ENCODE measurements around the gene SMARCA4.

DNA sequence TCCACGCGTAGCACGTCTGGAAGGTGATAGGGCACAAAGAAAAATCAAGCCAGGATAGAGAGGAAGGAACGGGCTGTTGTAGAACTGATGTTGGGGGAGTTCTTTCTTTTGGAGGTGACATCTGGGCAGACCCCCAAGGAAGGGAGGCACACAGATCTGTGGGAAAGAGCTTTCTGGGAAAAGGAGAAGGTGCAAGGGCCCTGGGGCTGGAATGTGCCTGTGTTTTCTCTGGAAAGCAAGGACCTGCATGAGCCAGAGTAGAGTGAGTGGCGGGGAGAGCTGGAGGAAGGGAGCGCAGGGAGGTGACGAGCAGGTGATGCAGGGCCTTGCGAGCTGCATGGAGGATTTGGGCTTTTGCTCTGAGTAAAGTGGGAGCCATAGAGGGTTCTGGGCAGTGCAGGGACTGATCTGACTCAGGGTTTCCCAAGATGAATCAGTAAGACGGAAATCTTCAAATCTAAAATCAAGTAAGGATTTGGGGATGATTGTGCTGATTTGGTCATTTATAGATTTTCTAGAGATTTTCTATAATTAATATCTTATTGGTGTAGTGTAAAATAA is 30.8 kb downstream of the SMARCA4 start:
- TF ChIP-seq, protein P1, sequence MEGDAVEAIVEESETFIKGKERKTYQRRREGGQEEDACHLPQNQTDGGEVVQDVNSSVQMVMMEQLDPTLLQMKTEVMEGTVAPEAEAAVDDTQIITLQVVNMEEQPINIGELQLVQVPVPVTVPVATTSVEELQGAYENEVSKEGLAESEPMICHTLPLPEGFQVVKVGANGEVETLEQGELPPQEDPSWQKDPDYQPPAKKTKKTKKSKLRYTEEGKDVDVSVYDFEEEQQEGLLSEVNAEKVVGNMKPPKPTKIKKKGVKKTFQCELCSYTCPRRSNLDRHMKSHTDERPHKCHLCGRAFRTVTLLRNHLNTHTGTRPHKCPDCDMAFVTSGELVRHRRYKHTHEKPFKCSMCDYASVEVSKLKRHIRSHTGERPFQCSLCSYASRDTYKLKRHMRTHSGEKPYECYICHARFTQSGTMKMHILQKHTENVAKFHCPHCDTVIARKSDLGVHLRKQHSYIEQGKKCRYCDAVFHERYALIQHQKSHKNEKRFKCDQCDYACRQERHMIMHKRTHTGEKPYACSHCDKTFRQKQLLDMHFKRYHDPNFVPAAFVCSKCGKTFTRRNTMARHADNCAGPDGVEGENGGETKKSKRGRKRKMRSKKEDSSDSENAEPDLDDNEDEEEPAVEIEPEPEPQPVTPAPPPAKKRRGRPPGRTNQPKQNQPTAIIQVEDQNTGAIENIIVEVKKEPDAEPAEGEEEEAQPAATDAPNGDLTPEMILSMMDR (IDR thresholded peaks at IDR 0.05), result no peak
- TF ChIP-seq POLR2A (IDR thresholded peaks at IDR 0.05) (no peak), POLR2AphosphoS5 (IDR thresholded peaks at IDR 0.05) (no peak), EP300 (IDR thresholded peaks at IDR 0.05) (no peak)
